SK-N-SH (cell line): Measurements from ENCODE around the gene AGBL4. TPM values are rescaled to one million over a fixed set of nuclear protein-coding genes. Genes with fewer than 3 reads are reported as not detected.

Experiments used
- CTCF ChIA-PET: fragments of 300-600, 350-600 bp; formaldehyde crosslinking; extraction: SDS; loops from one replicate; lab custom pipeline; 2021; lab: Yijun Ruan, JAX
- POLR2A ChIA-PET: fragments of 350-600 bp; sonication (Branson Sonifier 250); formaldehyde crosslinking; extraction: SDS; loops from one replicate; lab custom pipeline; 2020; ENCODE audit warnings: antibody characterized with exemption, inconsistent platforms; lab: Yijun Ruan, JAX
- DNase-seq: peaks from one replicate; pipeline ENCODE4 v3.0.0; 2012
- H2AFZ ChIP-seq: fragments of 200-600 bp; sonication (generic); 2 replicates; pipeline ENCODE4 v1.8.1; 2016; ENCODE audit warnings: antibody characterized with exemption, mild to moderate bottlenecking, low read depth
- H3F3A ChIP-seq: fragments of 200-600 bp; sonication (generic); replicated peaks from 2 replicates; pipeline ENCODE3; 2016; ENCODE audit warnings: antibody characterized with exemption, mild to moderate bottlenecking; ENCODE audit not compliant: insufficient read depth
- H3K27ac ChIP-seq, 2 experiments: fragments of 200-500 bp in 1 of 2; fragments of 200-600 bp in 1 of 2; sonication (Bioruptor generic) in 1 of 2; sonication (generic), shearing (Covaris generic) in 1 of 2; 2 replicates each; pipeline versions ENCODE4 v1.5.1 to v1.6.1; 2014 to 2016; ENCODE audit warnings: low read depth in 2 of 2, inconsistent platforms in 1 of 2, low read length in 1 of 2, mild to moderate bottlenecking in 1 of 2, mixed read lengths in 1 of 2
- H3K27me3 ChIP-seq: fragments of 200-600 bp; sonication (generic), shearing (Covaris generic); 2 replicates; pipeline ENCODE4 v1.6.1; 2016; ENCODE audit warnings: mixed run types; ENCODE audit not compliant: insufficient read depth
- H3K36me3 ChIP-seq, 2 experiments: fragments of 200-500 bp in 1 of 2; fragments of 200-600 bp in 1 of 2; sonication (Bioruptor generic) in 1 of 2; sonication (generic) in 1 of 2; replicated peaks in 1 of 2; 2 replicates each; pipeline versions ENCODE3 to v1.5.1; 2014 to 2016; ENCODE audit warnings: low read length in 1 of 2, mild to moderate bottlenecking in 1 of 2; ENCODE audit not compliant: insufficient read depth in 2 of 2, control insufficient read depth in 1 of 2
- H3K4me1 ChIP-seq, 2 experiments: fragments of 200-500 bp in 1 of 2; fragments of 200-600 bp in 1 of 2; sonication (Bioruptor generic) in 1 of 2; sonication (generic), shearing (Covaris generic) in 1 of 2; 2 replicates each; pipeline versions ENCODE4 v1.5.1 to v1.6.1; 2014 to 2016; ENCODE audit warnings: low read depth in 1 of 2, low read length in 1 of 2, mixed run types in 1 of 2; ENCODE audit not compliant: insufficient read depth in 2 of 2, control insufficient read depth in 1 of 2
- H3K4me2 ChIP-seq: fragments of 200-600 bp; sonication (generic), shearing (Covaris generic); 2 replicates; pipeline ENCODE4 v1.6.1; 2017; ENCODE audit warnings: mixed run types
- H3K4me3 ChIP-seq, 2 experiments: fragments of 200-500 bp in 1 of 2; fragments of 200-600 bp in 1 of 2; sonication (Bioruptor generic) in 1 of 2; sonication (generic), shearing (Covaris generic) in 1 of 2; 2 replicates each; pipeline versions ENCODE4 v1.5.1 to v1.8.1; 2014 to 2016; ENCODE audit warnings: low read depth in 2 of 2, inconsistent platforms in 1 of 2, low read length in 1 of 2, mild to moderate bottlenecking in 1 of 2, mixed read lengths in 1 of 2, moderate library complexity in 1 of 2
- H3K79me2 ChIP-seq: fragments of 200-600 bp; sonication (generic); 2 replicates; pipeline ENCODE4 v1.8.1; 2017; ENCODE audit warnings: mild to moderate bottlenecking; ENCODE audit not compliant: insufficient read depth
- H3K9ac ChIP-seq: fragments of 200-600 bp; sonication (generic); 2 replicates; pipeline ENCODE4 v1.6.1; 2017; ENCODE audit warnings: mixed run types
- H3K9me2 ChIP-seq: fragments of 200-600 bp; sonication (generic); 2 replicates; pipeline ENCODE4 v1.6.1; 2017; ENCODE audit warnings: mixed run types
- H3K9me3 ChIP-seq: fragments of 200-600 bp; sonication (generic); 2 replicates; pipeline ENCODE4 v1.6.1; 2017; ENCODE audit warnings: mixed run types, mild to moderate bottlenecking, moderate library complexity
- H4K20me1 ChIP-seq: fragments of 200-600 bp; sonication (generic); 2 replicates; pipeline ENCODE4 v1.6.1; 2017; ENCODE audit warnings: mild to moderate bottlenecking, mixed run types; ENCODE audit not compliant: insufficient read depth
- FOSL2 ChIP-seq: IDR thresholded peaks from 2 replicates; pipeline ENCODE4 v1.4.0; 2012; ENCODE audit warnings: low read depth, mild to moderate bottlenecking, moderate library complexity, borderline replicate concordance
- FOXJ3 ChIP-seq: sonication (generic); formaldehyde crosslinking; IDR thresholded peaks from 2 replicates; pipeline ENCODE4 v1.5.1; 2020; ENCODE audit warnings: mild to moderate bottlenecking, missing genetic modification reagents
- GABPA ChIP-seq: IDR thresholded peaks from 2 replicates; pipeline ENCODE4 v1.4.0; 2012; ENCODE audit warnings: low read depth, mild to moderate bottlenecking
- MAX ChIP-seq: IDR thresholded peaks from 2 replicates; pipeline ENCODE4 v1.4.0; 2012; ENCODE audit warnings: low read depth
- MEF2A ChIP-seq: IDR thresholded peaks from 2 replicates; pipeline ENCODE4 v1.4.0; 2012; ENCODE audit warnings: low read depth, borderline replicate concordance
- NRF1 ChIP-seq: IDR thresholded peaks from 2 replicates; pipeline ENCODE4 v1.6.1; 2012; ENCODE audit warnings: low read depth, mild to moderate bottlenecking, low read length
- RFX5 ChIP-seq: IDR thresholded peaks from 2 replicates; pipeline ENCODE4 v1.6.1; 2012; ENCODE audit warnings: mild to moderate bottlenecking, improper control_type of control experiment, low read length
- RXRA ChIP-seq: IDR thresholded peaks from 2 replicates; pipeline ENCODE4 v1.4.0; 2012; ENCODE audit warnings: low read depth, mild to moderate bottlenecking, borderline replicate concordance
- YY1 ChIP-seq: IDR thresholded peaks from 2 replicates; pipeline ENCODE4 v1.4.0; 2012; ENCODE audit warnings: low read depth, mild to moderate bottlenecking
- WGBS: methylation state at CpG from one replicate; pipeline ENCODE4 v1.1.6; 2017; ENCODE audit warnings: low lambda C conversion rate; 5-methylcytosine and 5-hydroxymethylcytosine counted together
- polyA plus RNA-seq, 3 experiments: library from polyadenylated mRNA; depleted of rRNA; stranded (reverse); fragments of >200 nt; gene quantifications; 2 replicates each; pipeline ENCODE4 v1.2.3, GENCODE V29; 2012
- TF ChIP-seq, protein P1 (sequence below): IDR thresholded peaks from 2 replicates; pipeline ENCODE4 v1.6.1; 2012; ENCODE audit warnings: mild to moderate bottlenecking, low read depth, low read length, moderate library complexity
- TF ChIP-seq, protein P2 (sequence below): fragments of 150-350 bp; IDR thresholded peaks from 2 replicates; pipeline ENCODE4 v1.6.1; 2016; ENCODE audit warnings: mild to moderate bottlenecking, low read depth, low read length

The AGBL4 gene
- polyA plus RNA-seq, 1 of the 3 experiments (the other 2 are of a cell fraction): 0.07 TPM

DNA sequence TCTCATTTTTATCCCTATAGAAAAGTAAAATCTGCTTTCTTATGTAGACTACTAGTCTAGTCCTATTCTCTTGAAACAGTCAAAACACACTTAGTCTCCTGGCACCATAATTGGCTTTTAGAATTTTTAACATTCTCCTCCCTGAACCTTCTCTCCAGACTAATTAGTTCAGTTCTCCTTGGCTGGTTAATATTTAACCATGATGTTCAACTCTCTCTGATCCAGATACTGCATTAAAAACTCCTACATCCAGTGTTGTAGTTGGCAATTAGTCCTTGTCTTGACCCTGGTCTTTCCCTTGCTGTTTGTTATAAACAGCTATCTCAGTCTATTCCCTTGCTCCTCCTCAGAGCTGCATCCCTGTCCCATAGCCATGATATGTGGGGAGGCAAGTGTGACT is 824.2 kb downstream of the AGBL4 start (continued):
- TF ChIP-seq, protein P1, sequence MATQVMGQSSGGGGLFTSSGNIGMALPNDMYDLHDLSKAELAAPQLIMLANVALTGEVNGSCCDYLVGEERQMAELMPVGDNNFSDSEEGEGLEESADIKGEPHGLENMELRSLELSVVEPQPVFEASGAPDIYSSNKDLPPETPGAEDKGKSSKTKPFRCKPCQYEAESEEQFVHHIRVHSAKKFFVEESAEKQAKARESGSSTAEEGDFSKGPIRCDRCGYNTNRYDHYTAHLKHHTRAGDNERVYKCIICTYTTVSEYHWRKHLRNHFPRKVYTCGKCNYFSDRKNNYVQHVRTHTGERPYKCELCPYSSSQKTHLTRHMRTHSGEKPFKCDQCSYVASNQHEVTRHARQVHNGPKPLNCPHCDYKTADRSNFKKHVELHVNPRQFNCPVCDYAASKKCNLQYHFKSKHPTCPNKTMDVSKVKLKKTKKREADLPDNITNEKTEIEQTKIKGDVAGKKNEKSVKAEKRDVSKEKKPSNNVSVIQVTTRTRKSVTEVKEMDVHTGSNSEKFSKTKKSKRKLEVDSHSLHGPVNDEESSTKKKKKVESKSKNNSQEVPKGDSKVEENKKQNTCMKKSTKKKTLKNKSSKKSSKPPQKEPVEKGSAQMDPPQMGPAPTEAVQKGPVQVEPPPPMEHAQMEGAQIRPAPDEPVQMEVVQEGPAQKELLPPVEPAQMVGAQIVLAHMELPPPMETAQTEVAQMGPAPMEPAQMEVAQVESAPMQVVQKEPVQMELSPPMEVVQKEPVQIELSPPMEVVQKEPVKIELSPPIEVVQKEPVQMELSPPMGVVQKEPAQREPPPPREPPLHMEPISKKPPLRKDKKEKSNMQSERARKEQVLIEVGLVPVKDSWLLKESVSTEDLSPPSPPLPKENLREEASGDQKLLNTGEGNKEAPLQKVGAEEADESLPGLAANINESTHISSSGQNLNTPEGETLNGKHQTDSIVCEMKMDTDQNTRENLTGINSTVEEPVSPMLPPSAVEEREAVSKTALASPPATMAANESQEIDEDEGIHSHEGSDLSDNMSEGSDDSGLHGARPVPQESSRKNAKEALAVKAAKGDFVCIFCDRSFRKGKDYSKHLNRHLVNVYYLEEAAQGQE: no peak
- TF ChIP-seq NRF1: no peak
- TF ChIP-seq RXRA: no peak
- no peak for TF ChIP-seq YY1

DNA sequence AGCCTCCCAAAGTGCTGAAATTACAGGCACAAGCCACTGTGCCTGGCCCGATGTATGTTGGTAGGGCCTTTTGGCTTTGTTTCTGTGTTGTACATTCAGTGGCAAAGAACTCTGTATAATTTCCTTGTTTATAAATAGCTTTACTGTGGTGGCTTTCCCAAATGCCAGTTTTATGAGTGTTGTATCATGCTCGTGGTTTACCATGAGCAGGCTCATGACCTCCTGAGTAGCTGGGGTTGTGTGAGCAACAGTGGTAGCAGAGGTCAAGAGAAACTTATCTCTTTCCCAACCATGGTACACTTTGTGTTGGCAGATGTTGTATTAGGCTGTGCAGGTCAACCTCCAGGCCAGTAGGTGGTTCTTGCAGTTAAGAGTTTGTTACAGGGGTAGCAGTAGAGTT is 826.7 kb downstream of the AGBL4 start:
- Histone ChIP-seq H3K4me2 (no peak overlapping the region), H2AFZ (no peak overlapping the region), H4K20me1 (no peaks in the 10 kb centered on the region), H3K36me3 (no peaks in the 10 kb centered on the region), H3K79me2 (no peaks in the 10 kb centered on the region), H3K4me3 (no peak overlapping the region), H3F3A (no peaks in the 10 kb centered on the region), H3K9ac (no peak overlapping the region), H3K4me1 (no peaks in the 10 kb centered on the region), H3K27me3 (no peaks in the 10 kb centered on the region), H3K9me2 (no peaks in the 10 kb centered on the region; the same call in 1 of the 2 replicates), H3K27ac (no peak overlapping the region), H3K9me3 (peaks cover 10% of the 10 kb centered on the region; the same call in 1 of the 2 replicates)
- ChIA-PET POLR2A (no interaction called here), CTCF (no interaction called here)
- TF ChIP-seq, protein P2, sequence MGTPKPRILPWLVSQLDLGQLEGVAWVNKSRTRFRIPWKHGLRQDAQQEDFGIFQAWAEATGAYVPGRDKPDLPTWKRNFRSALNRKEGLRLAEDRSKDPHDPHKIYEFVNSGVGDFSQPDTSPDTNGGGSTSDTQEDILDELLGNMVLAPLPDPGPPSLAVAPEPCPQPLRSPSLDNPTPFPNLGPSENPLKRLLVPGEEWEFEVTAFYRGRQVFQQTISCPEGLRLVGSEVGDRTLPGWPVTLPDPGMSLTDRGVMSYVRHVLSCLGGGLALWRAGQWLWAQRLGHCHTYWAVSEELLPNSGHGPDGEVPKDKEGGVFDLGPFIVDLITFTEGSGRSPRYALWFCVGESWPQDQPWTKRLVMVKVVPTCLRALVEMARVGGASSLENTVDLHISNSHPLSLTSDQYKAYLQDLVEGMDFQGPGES: no peak
- TF ChIP-seq MAX (no peak), FOSL2 (no peak), GABPA (no peak), FOXJ3 (CRISPR knock-in tag) (no peak), RXRA (no peak), MEF2A (no peak), RFX5 (no peak)
- 80% methylated on average over 2 of the region's 2 CpGs for WGBS
- no peak for DNase-seq
